Endothelial cell (in vitro differentiated cells): ENCODE measurements around the gene SGTA. TPM values are rescaled to one million over a fixed set of nuclear protein-coding genes. Genes with fewer than 3 reads are reported as not detected.
A peak's percentile ranks its signal among the peaks of the same experiment; 100 is the strongest.
"Not testable (repeated sequence)": the region's sequence is repeated elsewhere in the genome, so short reads cannot be mapped to it uniquely, and the experiment has no call there.

ENCODE experiments used
- DNase-seq: peaks from one replicate; pipeline ENCODE4 v3.0.0; 2021; ENCODE audit warnings: low spot score
- H3K27ac Mint-ChIP-seq: one replicate; pipeline ENCODE4 v1.8.0; 2021; ENCODE audit warnings: mixed read lengths, inconsistent platforms; ENCODE audit not compliant: unreplicated experiment
- H3K27me3 Mint-ChIP-seq: one replicate; pipeline ENCODE4 v1.8.0; 2021; ENCODE audit warnings: mild to moderate bottlenecking, moderate library complexity, mixed read lengths, inconsistent platforms; ENCODE audit not compliant: unreplicated experiment
- H3K36me3 Mint-ChIP-seq: one replicate; pipeline ENCODE4 v1.8.0; 2021; ENCODE audit warnings: mild to moderate bottlenecking, low read depth, mixed read lengths, inconsistent platforms; ENCODE audit not compliant: unreplicated experiment
- H3K4me1 Mint-ChIP-seq: one replicate; pipeline ENCODE4 v1.8.0; 2021; ENCODE audit warnings: mild to moderate bottlenecking, mixed read lengths, inconsistent platforms; ENCODE audit not compliant: unreplicated experiment
- H3K4me3 Mint-ChIP-seq: one replicate; pipeline ENCODE4 v1.8.0; 2021; ENCODE audit warnings: mild to moderate bottlenecking, mixed read lengths, inconsistent platforms; ENCODE audit not compliant: unreplicated experiment
- H3K9me3 Mint-ChIP-seq: one replicate; pipeline ENCODE4 v1.8.0; 2021; ENCODE audit warnings: mixed read lengths, inconsistent platforms; ENCODE audit not compliant: unreplicated experiment
- total RNA-seq: library from RNA; stranded (reverse); fragmentation: NEBNext Ultra II Directional; extraction: Animal tissue kit (Norgen Biotek cat#: 25700); gene quantifications from one replicate; pipeline ENCODE4 v1.2.1, GENCODE V29; 2021; ENCODE audit not compliant: unreplicated experiment
- TF ChIP-seq, protein P1 (sequence below): fragments of 200-600 bp; sonication (generic); IDR thresholded peaks from one replicate; pipeline ENCODE4 v1.5.0; 2021; ENCODE audit warnings: antibody characterized with exemption; ENCODE audit not compliant: unreplicated experiment

SGTA gene
- total RNA-seq, 1 donor from 2014 or later: 60.4 TPM

DNA sequence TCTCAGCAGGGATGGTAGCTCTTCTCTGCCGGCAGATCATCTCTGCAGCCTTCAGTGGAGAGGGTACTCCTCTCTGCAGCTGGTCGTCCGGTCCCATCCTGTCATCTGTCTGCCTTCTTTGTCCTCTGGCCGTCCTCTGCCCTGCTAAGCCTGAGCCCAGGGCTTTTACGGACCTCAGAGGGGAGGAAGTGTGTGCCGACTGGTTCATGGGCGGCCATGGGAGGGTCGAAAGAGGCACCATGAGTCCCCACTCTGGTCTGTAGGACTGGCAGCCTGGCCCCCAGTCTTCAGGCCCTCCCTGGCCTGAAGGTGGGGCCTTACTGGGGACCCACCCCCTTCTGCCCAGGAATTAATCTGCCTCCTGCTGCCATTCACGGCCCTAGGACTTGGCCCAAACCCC is 40.6 kb upstream of the SGTA start:
- peaks cover 13% of the 10 kb centered on the region for H3K9me3 Mint-ChIP-seq
- TF ChIP-seq, protein P1, sequence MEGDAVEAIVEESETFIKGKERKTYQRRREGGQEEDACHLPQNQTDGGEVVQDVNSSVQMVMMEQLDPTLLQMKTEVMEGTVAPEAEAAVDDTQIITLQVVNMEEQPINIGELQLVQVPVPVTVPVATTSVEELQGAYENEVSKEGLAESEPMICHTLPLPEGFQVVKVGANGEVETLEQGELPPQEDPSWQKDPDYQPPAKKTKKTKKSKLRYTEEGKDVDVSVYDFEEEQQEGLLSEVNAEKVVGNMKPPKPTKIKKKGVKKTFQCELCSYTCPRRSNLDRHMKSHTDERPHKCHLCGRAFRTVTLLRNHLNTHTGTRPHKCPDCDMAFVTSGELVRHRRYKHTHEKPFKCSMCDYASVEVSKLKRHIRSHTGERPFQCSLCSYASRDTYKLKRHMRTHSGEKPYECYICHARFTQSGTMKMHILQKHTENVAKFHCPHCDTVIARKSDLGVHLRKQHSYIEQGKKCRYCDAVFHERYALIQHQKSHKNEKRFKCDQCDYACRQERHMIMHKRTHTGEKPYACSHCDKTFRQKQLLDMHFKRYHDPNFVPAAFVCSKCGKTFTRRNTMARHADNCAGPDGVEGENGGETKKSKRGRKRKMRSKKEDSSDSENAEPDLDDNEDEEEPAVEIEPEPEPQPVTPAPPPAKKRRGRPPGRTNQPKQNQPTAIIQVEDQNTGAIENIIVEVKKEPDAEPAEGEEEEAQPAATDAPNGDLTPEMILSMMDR: no peak
- H3K4me3 Mint-ChIP-seq: no peak overlapping the region
- no peak overlapping the region for H3K27ac Mint-ChIP-seq
- H3K36me3 Mint-ChIP-seq: peaks cover 43% of the 10 kb centered on the region
- H3K27me3 Mint-ChIP-seq: peaks cover 9% of the 10 kb centered on the region
- H3K4me1 Mint-ChIP-seq: no peaks in the 10 kb centered on the region
- no peak for DNase-seq

DNA sequence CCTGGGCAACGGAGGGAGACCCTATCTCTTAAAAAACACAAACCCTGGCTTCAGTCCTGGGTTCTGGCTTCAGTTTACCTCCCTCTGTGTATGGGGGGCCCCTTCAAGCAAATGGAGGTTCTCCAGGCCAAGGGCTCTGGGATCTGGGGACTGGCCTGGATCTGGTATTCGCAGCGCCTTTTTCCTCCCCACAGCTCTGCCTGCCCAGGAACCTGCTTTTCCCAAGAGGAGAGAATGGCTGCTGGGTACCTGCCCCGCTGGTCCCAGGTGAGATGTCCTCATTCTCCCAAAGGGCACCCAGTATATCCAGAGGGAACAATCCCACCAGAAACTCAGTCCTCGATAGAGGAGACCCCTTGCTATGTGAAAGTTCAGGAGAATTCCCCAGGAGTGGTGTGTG is 39.8 kb upstream of the SGTA start:
- peaks cover 35% of the 10 kb centered on the region for H3K36me3 Mint-ChIP-seq
- DNase-seq: no peak
- TF ChIP-seq, protein P1: no peak
- no peaks in the 10 kb centered on the region for H3K4me1 Mint-ChIP-seq
- H3K9me3 Mint-ChIP-seq: peaks cover 5% of the 10 kb centered on the region
- H3K4me3 Mint-ChIP-seq: no peak overlapping the region
- peaks cover 9% of the 10 kb centered on the region for H3K27me3 Mint-ChIP-seq
- no peak overlapping the region for H3K27ac Mint-ChIP-seq

DNA sequence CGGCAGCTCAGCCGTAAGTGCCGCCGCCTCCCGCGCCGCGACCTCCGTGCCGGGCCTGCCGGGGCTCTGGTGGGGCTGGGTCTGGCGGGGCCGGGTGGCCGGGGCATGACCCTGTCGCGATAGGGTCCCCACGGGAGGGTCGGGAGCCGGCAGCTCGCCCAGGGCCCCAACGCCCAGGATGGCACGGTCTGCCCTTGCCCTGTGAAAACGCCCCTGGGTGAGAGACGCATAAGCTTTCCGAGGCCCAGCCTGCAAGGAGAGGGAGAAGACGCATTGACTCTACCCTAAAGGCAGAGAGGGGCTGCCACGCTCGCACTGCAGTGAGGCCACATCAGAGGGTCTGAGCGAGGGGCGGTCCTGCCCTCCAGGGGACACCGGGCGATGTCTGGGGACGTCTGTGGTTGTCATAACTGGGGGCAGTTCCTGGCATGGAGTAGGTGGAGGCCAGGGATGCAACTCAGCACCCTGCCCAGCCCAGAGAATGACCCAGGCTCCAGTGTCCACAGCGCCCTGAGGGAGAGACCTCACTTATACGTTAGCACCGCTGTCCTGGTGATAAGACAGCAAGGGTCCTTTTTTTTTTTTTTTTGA is 37.1 kb upstream of the SGTA start:
- Mint-ChIP-seq H3K4me3 (peak overlapping the region; percentile 94), H3K36me3 (peaks cover 17% of the 10 kb centered on the region), H3K4me1 (no peaks in the 10 kb centered on the region), H3K27me3 (peaks cover 11% of the 10 kb centered on the region), H3K27ac (no peak overlapping the region), H3K9me3 (no peaks in the 10 kb centered on the region)
- DNase-seq: peak; percentile 27
- TF ChIP-seq, protein P1: no peak

GRCh38 chr19:2819540-2820111 is 36.6 kb upstream of the SGTA start, which contains the start of gene ZNF554:
ZNF554 (plus strand) TSS chr19:2819868; CDS start chr19:2820072, 204 bp downstream.
- Mint-ChIP-seq H3K9me3 (no peaks in the 10 kb centered on the region), H3K27ac (no peak within 1 kb of the TSS), H3K27me3 (peaks cover 11% of the 10 kb centered on the region), H3K36me3 (peaks cover 14% of the 10 kb centered on the region), H3K4me3 (peak within 1 kb of the TSS; percentile 94), H3K4me1 (no peaks in the 10 kb centered on the region)
- DNase-seq: peak; percentile 100
- TF ChIP-seq, protein P1: peak; percentile 97

DNA sequence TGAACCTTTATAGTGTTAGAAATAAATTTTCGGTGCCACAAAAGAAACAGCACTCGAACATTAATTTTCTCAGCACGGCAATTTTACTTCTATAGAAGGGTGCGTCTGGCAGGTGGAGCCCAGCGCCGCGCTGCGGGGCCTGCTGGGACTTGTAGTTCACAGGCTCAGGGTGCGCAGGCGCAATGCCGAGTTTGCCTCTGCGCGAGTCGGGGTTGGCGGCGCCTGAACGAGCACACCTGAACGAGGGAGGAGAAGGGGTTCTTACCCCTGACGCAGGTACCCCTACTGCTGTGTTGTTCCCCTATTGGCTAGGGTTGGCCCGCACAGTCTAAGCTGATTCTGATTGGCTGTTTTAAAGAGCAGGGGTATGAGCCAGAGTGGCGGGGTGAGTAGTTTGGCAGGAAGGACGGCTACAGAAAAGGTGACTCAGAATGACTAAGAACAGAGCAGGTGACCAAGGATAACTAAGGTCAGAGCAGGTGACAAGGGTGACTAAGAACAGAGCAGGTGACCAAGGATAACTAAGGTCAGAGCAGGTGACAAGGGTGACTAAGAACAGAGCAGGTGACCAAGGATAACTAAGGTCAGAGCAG is 34.3 kb upstream of the SGTA start:
- not testable (repeated sequence) for H3K9me3 Mint-ChIP-seq, H3K27ac Mint-ChIP-seq, H3K36me3 Mint-ChIP-seq, H3K4me3 Mint-ChIP-seq, H3K4me1 Mint-ChIP-seq, DNase-seq
- peaks cover 11% of the 10 kb centered on the region for H3K27me3 Mint-ChIP-seq
